Measurements from ENCODE around the gene DNAJC1. TPM values are rescaled to one million over a fixed set of nuclear protein-coding genes. Genes with fewer than 3 reads are reported as not detected.

Gene DNAJC1
- total and polyA plus RNA-seq, 2 donors (not counting 3 experiments of a cell fraction or from before 2014, with no cell fraction given) = 11.2 to 19.7 TPM

DNA sequence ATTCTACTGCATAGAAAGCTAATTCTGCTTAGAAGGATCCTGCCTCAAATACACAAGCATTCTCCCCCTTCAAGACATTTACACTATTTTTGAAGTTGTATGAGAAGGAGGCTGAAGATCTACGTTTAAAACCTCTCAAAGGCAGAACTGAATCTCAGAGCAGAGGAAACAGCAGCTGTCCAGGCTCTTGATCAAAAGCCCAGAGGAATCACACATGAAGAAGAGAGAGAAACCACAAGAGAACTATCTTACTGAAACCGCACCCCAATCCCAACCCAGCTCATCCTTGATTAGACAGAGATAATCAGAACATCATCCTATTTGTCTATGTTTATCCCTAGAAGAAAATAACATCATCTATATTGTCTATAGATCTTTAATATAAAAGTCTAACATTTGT lies 2.2 kb upstream of the DNAJC1 start:
- H3K27me3 ChIP-seq (ENCODE audit: control insufficient read depth in 2 of 2, insufficient read depth in 2 of 2, low read length in 2 of 2) = peaks cover 3 to 32% of the 10 kb centered on the region in 2 experiments
- no peaks in the 10 kb centered on the region for H4K20me1 ChIP-seq (replicated peaks; ENCODE audit: control insufficient read depth, extremely low read depth, insufficient read depth, low read length)
- no peak overlapping the region for H3K9ac ChIP-seq (replicated peaks; ENCODE audit: extremely low read depth, insufficient read depth, low read length)
- intact Hi-C loops (cut with micrococcal nuclease) = loop anchor here (2.0 kb wide), 1 partner anchor 309 kb away; no protein-coding TSS in a partner anchor
- H3K4me3 ChIP-seq (replicated peaks in 1 of 3; ENCODE audit: insufficient read depth in 1 of 3, low read depth in 1 of 3, low read length in 3 of 3) = no peak overlapping the region
- H2AFZ ChIP-seq (ENCODE audit: low read depth, low read length) = no peak overlapping the region
- TF ChIP-seq POLR2AphosphoS5 (IDR thresholded peaks at IDR 0.05; ENCODE audit: insufficient read depth, low read depth, low read length) (no peak), JUN (IDR thresholded peaks at IDR 0.05; ENCODE audit: borderline replicate concordance, insufficient read depth, insufficient read length, low read depth) (no peak), MYC (IDR thresholded peaks at IDR 0.05; ENCODE audit: low read depth, low read length) (no peak), FOS (IDR thresholded peaks at IDR 0.05; ENCODE audit: borderline replicate concordance, insufficient read depth, low read length) (no peak), POLR2A (IDR thresholded peaks at IDR 0.05; ENCODE audit: low read depth, low read length) (no peak), GATA2 (IDR thresholded peaks at IDR 0.05; ENCODE audit: insufficient read depth, insufficient read length, low read depth, low read length) (no peak), EZH2 (IDR thresholded peaks at IDR 0.05; ENCODE audit: borderline replicate concordance, low read depth, low read length, severe bottlenecking) (no peak)
- TF ChIP-seq, protein P1, sequence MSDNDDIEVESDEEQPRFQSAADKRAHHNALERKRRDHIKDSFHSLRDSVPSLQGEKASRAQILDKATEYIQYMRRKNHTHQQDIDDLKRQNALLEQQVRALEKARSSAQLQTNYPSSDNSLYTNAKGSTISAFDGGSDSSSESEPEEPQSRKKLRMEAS (IDR thresholded peaks at IDR 0.05; ENCODE audit: insufficient read depth, insufficient read length) = no peak
- TF ChIP-seq, protein P2, sequence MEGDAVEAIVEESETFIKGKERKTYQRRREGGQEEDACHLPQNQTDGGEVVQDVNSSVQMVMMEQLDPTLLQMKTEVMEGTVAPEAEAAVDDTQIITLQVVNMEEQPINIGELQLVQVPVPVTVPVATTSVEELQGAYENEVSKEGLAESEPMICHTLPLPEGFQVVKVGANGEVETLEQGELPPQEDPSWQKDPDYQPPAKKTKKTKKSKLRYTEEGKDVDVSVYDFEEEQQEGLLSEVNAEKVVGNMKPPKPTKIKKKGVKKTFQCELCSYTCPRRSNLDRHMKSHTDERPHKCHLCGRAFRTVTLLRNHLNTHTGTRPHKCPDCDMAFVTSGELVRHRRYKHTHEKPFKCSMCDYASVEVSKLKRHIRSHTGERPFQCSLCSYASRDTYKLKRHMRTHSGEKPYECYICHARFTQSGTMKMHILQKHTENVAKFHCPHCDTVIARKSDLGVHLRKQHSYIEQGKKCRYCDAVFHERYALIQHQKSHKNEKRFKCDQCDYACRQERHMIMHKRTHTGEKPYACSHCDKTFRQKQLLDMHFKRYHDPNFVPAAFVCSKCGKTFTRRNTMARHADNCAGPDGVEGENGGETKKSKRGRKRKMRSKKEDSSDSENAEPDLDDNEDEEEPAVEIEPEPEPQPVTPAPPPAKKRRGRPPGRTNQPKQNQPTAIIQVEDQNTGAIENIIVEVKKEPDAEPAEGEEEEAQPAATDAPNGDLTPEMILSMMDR (IDR thresholded peaks at IDR 0.05; ENCODE audit: extremely low read depth in 1 of 2, insufficient read depth in 1 of 2, low read depth in 1 of 2, low read length in 2 of 2) = no peak
- peaks cover 10% of the 10 kb centered on the region for H3K4me1 ChIP-seq (ENCODE audit: control insufficient read depth, extremely low read depth, insufficient read depth, low read length)
- H3K9me1 ChIP-seq (replicated peaks; ENCODE audit: control insufficient read depth, extremely low read depth, insufficient read depth, low read length) = no peaks in the 10 kb centered on the region
- no peak overlapping the region for H3K4me2 ChIP-seq (ENCODE audit: insufficient read depth, low read length)
- dilution Hi-C loops (cut with MboI; ENCODE audit: extremely low pct_ligation_motif_present, low sequenced_read_pairs) = no loop called here
- DNase-seq (ENCODE audit: low read depth, low spot score) (no peak), FAIRE-seq (no peak)
- POLR2A ChIA-PET = no interaction called here
- no peaks in the 10 kb centered on the region for H3K9me3 ChIP-seq (replicated peaks; ENCODE audit: control insufficient read depth, insufficient read depth, low read length)
- CTCF ChIA-PET = interaction anchor here (1.5 kb wide), 1 partner anchor 983 kb away, joined by 4 read pairs; no protein-coding TSS in a partner anchor
- no peaks in the 10 kb centered on the region for H3K36me3 ChIP-seq (ENCODE audit: control insufficient read depth in 2 of 2, extremely low read depth in 1 of 2, insufficient read depth in 2 of 2, low read length in 2 of 2)
- H3K79me2 ChIP-seq (ENCODE audit: control insufficient read depth, insufficient read depth, low read length) = peaks cover 9% of the 10 kb centered on the region
- no TSS peak for BruUV-seq (replicated peaks)
- H3K27ac ChIP-seq (ENCODE audit: insufficient read depth, low read depth, low read length) = no peak overlapping the region

Measured in endothelial cell of umbilical vein (primary cell).